GM19395 (cell line): Measurements from ENCODE around the gene EDRF1.

ENCODE experiments used
- ATAC-seq: cut with Tn5 transposase; IDR thresholded peaks from one replicate; pipeline ENCODE4 v1.9.1; 2021; ENCODE audit warnings: mild to moderate bottlenecking, moderate library complexity; ENCODE audit not compliant: unreplicated experiment

Gene EDRF1

DNA sequence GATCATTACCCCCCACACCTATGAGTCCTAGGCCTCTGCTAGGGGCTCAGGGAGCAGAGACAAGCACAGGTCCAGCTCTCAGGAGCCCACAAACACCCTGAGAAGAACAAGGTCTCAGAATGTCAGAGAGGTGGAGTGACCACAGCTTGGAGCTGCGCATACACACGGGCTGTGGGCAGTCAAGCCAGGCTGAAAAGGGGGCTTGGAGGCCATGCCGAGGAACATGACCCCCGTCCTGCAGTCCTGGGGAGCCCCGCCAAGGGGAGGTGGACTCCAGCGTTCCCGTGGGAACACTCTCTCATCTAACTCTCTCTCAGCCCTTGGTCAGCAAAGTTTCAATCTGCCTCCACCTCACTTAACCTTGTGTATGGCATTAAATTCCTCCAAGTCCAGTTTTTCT is 63.9 kb downstream of the EDRF1 start:
- no peak for ATAC-seq

- peak; percentile 94 for ATAC-seq
Observed at GRCh38 chr10:125783957-125784356, 64.4 kb downstream of the EDRF1 start.

DNA sequence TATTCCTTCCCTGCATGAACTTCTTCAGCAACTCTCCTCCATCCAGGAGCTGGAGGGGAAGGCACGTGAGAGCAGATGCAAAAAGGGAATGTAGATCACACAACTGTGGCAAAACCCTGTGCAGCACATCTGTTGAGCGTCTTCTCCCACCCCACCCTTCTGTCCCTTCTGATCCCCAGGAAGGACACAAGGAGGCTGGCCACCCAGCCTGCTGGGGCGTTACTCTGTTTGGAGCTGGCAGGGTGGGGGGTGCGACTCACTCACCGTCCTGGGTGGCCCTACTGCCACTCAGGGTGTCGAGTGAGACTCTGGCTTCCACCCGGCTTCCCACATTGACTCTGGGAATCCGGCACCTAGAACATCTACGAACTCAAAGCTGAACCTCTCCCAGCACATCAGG is 66.3 kb downstream of the EDRF1 start:
- ATAC-seq, result no peak

DNA sequence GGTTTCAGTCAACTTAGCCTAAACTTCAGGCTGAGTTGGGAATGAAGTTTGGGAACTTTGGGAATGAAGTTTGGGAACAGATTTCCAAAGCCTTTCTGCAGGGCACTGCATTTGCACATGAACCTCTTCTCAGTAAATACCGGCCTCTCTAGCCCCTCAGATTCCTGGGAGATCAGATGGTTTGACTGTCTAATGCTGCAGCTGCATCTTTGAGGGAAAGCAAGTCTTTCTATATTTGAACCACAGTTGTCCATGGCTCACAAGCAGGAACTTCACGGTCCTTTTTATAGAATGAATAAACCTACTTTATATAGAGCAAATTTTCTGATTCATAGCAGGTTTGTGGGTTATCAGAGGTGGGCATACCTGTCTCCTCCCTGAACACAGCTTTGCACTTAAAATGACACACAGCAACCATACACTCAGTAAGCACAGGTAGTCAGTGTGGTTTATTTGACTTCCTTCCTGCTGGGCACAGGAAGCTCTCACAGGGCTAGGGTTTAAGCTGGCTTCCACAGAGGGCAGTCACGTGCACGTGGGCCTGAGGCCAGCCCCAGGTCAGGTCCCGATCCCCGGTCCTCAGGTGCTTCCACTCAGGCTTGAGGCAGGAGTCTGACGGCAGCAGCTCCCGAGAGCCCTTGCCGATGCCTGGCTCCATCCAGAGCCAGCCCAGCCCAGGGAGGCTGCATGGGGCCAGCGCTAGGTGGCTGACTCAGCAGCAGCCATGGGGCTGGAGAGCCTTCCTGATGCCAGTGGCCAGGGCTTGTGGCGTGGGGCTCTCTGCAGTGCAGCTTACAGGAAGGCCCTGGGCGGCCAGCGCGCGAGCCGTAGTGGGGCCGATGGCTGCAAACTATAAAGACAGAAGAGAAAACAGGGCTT is 68.9 kb downstream of the EDRF1 start:
- ATAC-seq, result no peak

GRCh38 chr10:125792342-125793300 is 73.1 kb downstream of the EDRF1 start:
- ATAC-seq, result no peak

DNA sequence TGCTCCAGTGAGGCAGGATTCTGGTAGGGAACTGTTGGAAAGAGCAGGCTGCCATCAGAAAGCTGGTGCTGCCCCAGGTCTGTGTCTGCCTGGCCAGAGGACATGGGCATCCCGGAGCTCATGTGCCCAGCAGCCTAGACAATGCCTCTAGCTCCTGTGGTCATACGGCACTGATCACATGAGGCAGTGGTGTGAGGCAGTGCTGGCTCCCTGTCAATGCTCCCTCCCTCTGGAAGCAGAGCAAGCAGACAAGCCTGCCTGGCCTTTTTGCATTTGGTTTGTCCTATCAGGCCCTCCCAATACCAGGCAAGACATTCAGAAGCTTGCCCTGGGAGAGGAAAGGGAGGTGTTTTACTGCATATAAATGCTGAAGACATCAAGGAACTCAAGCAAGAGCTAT is 75.6 kb downstream of the EDRF1 start:
- no peak for ATAC-seq

- no peak for ATAC-seq
Observed at GRCh38 chr10:125795637-125796190, 76.2 kb downstream of the EDRF1 start.

DNA sequence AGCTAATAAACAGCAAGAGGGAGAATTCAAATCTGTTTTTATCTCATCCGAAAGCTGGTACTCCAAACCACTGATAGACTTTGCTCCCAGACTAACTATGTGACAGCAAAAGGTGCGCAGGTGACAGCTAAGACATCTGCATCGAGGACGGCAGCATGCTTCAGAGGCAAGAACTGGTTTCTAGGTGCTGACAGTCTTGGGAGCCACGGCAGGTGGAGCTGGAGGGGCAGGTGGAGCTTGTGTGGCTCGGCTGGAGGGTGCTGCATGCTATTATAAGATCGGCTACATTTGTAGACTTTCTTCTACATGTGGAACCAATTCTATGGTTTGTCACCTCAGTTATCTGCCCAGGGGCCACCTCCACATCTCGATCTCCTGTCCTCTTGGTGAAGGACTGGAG is 77.9 kb downstream of the EDRF1 start:
- no peak for ATAC-seq

DNA sequence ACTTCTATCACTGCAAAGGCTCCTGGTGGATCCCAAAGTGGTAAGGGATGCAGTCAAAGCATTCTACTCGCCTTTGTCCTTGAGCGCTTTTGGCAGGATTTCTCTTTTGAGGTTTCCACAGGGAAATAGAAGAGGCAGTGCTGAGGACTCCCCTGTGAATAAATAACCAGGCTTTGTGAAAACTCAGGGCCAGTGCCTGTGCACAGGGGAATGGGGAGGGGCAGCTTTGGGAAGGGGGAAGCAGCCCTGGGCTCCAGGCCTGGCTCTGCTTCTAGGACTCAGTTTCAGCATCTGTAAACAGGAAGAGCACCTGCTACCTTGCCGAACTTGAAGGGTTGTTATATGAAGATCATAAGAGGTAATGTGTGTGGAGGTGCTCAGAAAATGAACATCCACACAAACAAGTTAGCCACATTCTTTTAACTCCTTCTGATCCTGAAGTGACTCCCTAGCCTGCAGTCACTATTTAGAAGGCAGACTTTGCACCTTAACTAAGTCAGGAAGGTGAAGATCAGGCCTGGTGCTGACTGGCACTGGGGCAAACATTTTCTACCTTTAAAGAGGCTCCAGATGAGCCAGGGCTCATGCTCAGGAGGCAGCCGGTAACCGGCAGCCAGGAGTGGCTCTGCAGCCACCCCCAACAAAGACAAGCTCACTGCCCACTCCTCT is 78.6 kb downstream of the EDRF1 start:
- ATAC-seq, result no peak

GRCh38 chr10:125799451-125800182 is 80.1 kb downstream of the EDRF1 start:
- ATAC-seq, result no peak

DNA sequence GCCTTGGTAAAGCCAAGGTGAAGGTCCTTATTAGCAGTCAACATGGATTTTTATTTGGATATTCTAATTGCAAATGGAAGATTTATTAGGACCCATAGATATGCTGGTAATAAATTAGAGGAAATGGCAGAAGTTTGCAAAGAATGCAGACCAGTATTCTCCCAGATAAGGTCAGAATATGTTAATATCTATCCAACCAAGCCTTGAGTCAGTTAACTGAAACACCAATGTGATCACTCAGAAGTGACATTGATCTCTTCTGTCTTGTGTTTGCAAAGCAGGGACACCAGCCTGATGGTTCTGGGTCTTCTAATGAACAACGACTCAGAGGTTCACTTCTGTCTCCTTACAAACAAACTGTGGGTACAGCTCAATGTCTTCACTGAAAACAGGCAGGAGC is 82.1 kb downstream of the EDRF1 start:
- no peak for ATAC-seq

DNA sequence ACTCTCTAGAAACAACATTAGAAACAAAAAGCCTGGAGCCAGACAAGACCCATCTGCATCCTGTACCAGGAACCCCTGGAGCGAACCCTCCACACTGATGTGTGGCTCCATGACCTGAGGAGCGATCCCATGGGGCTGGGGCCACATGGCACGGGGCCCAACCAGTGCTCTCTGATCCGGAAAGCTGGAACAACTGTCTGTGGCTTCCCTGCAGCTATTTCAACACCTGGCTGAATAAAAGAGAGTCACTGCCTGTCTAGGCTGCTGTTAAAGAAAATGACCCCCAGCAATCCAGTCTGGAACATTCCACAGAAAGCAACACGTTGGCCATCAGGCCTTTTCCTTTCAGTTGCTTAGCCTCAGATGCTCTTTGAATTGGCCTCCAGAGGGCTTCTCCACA is 82.6 kb downstream of the EDRF1 start:
- no peak for ATAC-seq

- no peak for ATAC-seq
Observed at GRCh38 chr10:125802739-125803138, 83.2 kb downstream of the EDRF1 start.

DNA sequence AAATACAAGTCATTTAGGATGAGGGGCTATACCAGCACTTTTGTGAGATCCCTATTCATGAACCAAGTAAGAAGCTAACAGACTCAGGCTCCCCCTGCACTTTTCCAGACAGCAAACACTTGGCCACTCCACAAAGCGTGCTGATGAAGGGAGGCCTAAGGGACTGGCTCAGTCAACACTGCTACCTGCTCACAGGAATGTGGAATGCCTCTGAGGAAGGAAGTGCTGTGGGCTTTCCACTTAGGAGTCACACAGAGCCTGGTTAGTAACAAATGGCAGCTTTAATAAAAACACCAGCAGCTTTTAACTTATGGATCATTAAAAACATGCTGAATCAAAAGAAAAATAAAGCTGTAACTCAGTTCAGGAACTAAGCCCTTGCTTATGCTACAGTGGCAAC is 88.5 kb downstream of the EDRF1 start:
- no peak for ATAC-seq

GRCh38 chr10:125811251-125811650 is 91.7 kb downstream of the EDRF1 start:
- no peak for ATAC-seq

GRCh38 chr10:125812128-125812750 is 92.7 kb downstream of the EDRF1 start:
- no peak for ATAC-seq
